ENCODE measurements around the gene GSG1L. TPM values are rescaled to one million over a fixed set of nuclear protein-coding genes. Genes with fewer than 3 reads are reported as not detected.

GSG1L gene
- total RNA-seq, 1 donor from 2014 or later: not detected

DNA sequence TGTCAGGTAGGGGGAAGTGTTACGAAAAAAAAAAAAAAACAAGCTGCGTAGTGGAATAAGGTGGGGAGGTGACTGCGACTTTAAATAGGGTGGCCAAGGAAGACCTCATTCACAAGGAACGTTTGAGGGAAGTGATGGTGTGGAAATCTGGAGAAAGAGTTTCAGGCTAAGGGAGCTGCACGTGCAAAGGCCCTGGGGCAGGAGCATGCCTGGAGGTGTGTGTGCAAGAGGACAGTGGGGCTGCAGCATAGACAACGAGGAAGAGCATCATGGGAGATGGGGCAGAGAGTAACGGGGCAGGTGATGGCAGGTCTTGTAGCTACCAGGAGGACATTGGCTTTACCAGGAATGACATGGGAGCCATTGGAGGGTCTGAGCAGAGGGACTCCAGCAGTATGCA, 12.0 kb downstream of the GSG1L start:
- Mint-ChIP-seq H3K27me3 (ENCODE audit: insufficient read depth) (no peaks in the 10 kb centered on the region), H3K4me1 (ENCODE audit: low read depth) (no peaks in the 10 kb centered on the region), H3K27ac (no peak overlapping the region), H3K9me3 (peaks cover 12% of the 10 kb centered on the region), H3K36me3 (ENCODE audit: low read depth) (no peaks in the 10 kb centered on the region), H3K4me3 (no peak overlapping the region)
- DNase-seq (ENCODE audit: low spot score): no peak
- intact Hi-C loops (cut with micrococcal nuclease): no loop called here

GRCh38 chr16:28042811-28043210, 20.7 kb downstream of the GSG1L start:
- H3K27ac Mint-ChIP-seq: no peak overlapping the region
- no peaks in the 10 kb centered on the region for H3K4me1 Mint-ChIP-seq (ENCODE audit: low read depth)
- no peaks in the 10 kb centered on the region for H3K36me3 Mint-ChIP-seq (ENCODE audit: low read depth)
- peaks cover 7% of the 10 kb centered on the region for H3K9me3 Mint-ChIP-seq
- H3K27me3 Mint-ChIP-seq (ENCODE audit: insufficient read depth): no peaks in the 10 kb centered on the region
- intact Hi-C loops (cut with micrococcal nuclease): no loop called here
- H3K4me3 Mint-ChIP-seq: no peak overlapping the region
- DNase-seq (ENCODE audit: low spot score): no peak

DNA sequence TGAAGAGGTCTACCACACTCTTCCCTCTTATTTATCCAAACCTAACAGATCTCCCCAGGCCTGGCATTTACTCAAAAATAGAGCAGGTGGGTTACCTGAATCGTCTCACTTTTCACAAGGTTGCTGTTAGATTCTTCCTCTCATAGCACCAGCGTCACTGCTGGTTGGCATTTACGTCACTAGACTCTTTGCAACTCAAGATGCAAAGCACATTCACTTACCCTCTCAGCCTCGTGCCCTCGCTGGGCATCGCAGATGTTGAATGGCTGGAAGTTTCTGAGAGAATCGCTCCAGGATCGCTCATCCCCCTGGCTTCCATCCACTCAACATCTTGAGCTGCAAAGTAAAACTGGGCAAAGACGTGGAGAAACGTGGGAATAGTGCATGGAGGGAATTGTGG, 21.9 kb downstream of the GSG1L start:
- Mint-ChIP-seq H3K27ac (no peak overlapping the region), H3K9me3 (peaks cover under 1% of the 10 kb centered on the region), H3K36me3 (ENCODE audit: low read depth) (no peaks in the 10 kb centered on the region), H3K27me3 (ENCODE audit: insufficient read depth) (peaks cover 2% of the 10 kb centered on the region), H3K4me1 (ENCODE audit: low read depth) (no peaks in the 10 kb centered on the region), H3K4me3 (no peak overlapping the region)
- no peak for DNase-seq (ENCODE audit: low spot score)
- intact Hi-C loops (cut with micrococcal nuclease): no loop called here

DNA sequence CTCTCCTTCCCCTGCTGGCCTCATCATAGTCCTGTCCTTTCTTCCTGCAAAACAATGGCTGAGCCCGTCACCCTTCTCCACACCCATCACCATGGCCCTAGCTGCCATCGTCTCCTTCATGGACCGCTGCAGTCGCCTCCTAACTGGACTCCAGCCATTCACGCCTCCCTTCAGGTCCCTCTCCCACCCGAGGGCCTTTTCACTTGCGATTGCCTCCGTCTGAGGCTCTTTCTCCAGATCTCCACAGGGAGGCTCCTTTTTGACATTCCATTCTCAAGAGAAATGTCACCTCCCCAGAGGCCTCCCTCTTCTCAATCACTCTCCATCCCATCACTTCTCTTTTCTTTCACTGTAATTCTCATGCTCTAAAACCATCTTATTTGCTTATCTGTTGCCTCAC, 23.5 kb downstream of the GSG1L start:
- Mint-ChIP-seq H3K27ac (no peak overlapping the region), H3K36me3 (ENCODE audit: low read depth) (no peaks in the 10 kb centered on the region), H3K9me3 (no peaks in the 10 kb centered on the region), H3K27me3 (ENCODE audit: insufficient read depth) (peaks cover 2% of the 10 kb centered on the region), H3K4me3 (no peak overlapping the region), H3K4me1 (ENCODE audit: low read depth) (no peaks in the 10 kb centered on the region)
- intact Hi-C loops (cut with micrococcal nuclease): no loop called here
- DNase-seq (ENCODE audit: low spot score): no peak

DNA sequence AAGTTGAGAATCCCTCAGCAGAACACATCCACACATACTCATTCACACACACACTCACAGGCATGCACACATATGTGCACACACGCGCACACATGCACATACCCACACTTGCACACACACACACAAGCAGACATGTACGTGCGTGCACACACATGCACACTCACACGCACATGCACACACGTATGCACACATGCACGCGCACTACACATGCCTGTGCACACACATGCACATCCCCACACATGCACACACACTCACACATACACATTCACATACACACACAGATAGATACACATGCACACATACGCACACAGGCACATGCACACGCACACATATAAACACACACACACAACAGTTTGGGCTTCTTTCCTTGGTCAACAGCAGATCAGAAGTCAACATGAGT, 24.0 kb downstream of the GSG1L start:
- H3K4me3 Mint-ChIP-seq: no peak overlapping the region
- intact Hi-C loops (cut with micrococcal nuclease): no loop called here
- peaks cover 2% of the 10 kb centered on the region for H3K27me3 Mint-ChIP-seq (ENCODE audit: insufficient read depth)
- no peak for DNase-seq (ENCODE audit: low spot score)
- no peaks in the 10 kb centered on the region for H3K9me3 Mint-ChIP-seq
- H3K36me3 Mint-ChIP-seq (ENCODE audit: low read depth): no peaks in the 10 kb centered on the region
- H3K4me1 Mint-ChIP-seq (ENCODE audit: low read depth): no peaks in the 10 kb centered on the region
- H3K27ac Mint-ChIP-seq: no peak overlapping the region

- intact Hi-C loops (cut with micrococcal nuclease): no loop called here
- no peaks in the 10 kb centered on the region for H3K9me3 Mint-ChIP-seq
- no peaks in the 10 kb centered on the region for H3K36me3 Mint-ChIP-seq (ENCODE audit: low read depth)
- DNase-seq (ENCODE audit: low spot score): no peak
- H3K27ac Mint-ChIP-seq: no peak overlapping the region
- H3K4me3 Mint-ChIP-seq: no peak overlapping the region
- H3K4me1 Mint-ChIP-seq (ENCODE audit: low read depth): no peaks in the 10 kb centered on the region
- peaks cover 4% of the 10 kb centered on the region for H3K27me3 Mint-ChIP-seq (ENCODE audit: insufficient read depth)
Measured at GRCh38 chr16:28038409-28038808, 25.1 kb downstream of the GSG1L start.

DNA sequence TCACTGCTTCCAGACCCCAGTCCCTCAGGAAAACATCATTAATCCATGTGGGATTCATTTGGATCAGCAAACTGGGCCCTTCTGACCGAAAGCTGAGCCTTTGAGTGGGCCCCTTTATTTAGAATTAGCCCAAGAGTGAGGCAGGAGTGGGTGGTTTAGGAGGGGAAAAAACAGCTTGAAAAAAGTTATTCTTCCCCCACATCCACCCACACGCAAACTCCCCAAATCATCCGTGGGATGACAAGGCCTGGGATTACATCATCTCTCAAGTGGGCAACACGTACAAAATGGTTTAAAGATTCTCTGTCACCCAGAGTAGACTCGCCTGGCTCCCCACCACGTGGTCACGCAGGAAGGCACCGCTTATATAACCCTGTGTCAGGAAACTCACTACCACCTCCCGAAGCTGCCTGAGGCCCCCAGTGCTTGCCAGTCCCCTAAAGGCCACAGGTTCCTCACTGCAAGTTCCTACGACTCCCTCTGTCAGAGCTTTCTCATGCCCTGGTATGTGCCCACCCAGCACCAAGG, 27.6 kb downstream of the GSG1L start:
- H3K36me3 Mint-ChIP-seq (ENCODE audit: low read depth): no peaks in the 10 kb centered on the region
- intact Hi-C loops (cut with micrococcal nuclease): no loop called here
- H3K9me3 Mint-ChIP-seq: no peaks in the 10 kb centered on the region
- H3K27ac Mint-ChIP-seq: no peak overlapping the region
- H3K27me3 Mint-ChIP-seq (ENCODE audit: insufficient read depth): peaks cover 4% of the 10 kb centered on the region
- DNase-seq (ENCODE audit: low spot score): no peak
- H3K4me3 Mint-ChIP-seq: no peak overlapping the region
- H3K4me1 Mint-ChIP-seq (ENCODE audit: low read depth): no peaks in the 10 kb centered on the region

DNA sequence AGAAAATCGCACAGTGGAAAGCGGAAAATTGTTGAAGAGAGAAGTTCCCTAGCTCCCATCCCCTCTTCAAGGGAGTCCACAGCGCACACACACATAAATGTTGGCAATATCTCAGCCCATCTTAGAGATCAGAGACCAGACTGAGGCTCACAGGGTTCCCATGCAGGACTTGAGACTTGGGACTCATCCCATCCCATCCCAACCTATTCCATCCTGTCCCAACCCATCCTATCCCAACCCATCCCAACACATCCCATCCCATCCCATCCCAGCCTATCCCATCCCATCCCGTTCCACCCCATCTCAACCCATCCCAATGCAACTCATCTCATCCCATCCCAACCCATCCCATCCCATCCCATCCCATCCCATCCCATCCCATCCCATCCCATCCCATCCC, 29.6 kb downstream of the GSG1L start:
- H3K4me1 Mint-ChIP-seq (ENCODE audit: low read depth): no peaks in the 10 kb centered on the region
- H3K9me3 Mint-ChIP-seq: no peaks in the 10 kb centered on the region
- no peak overlapping the region for H3K4me3 Mint-ChIP-seq
- H3K27ac Mint-ChIP-seq: no peak overlapping the region
- DNase-seq (ENCODE audit: low spot score): no peak
- no peaks in the 10 kb centered on the region for H3K36me3 Mint-ChIP-seq (ENCODE audit: low read depth)
- H3K27me3 Mint-ChIP-seq (ENCODE audit: insufficient read depth): peaks cover 4% of the 10 kb centered on the region
- intact Hi-C loops (cut with micrococcal nuclease): no loop called here

- H3K36me3 Mint-ChIP-seq (ENCODE audit: low read depth): no peaks in the 10 kb centered on the region
- no peaks in the 10 kb centered on the region for H3K9me3 Mint-ChIP-seq
- intact Hi-C loops (cut with micrococcal nuclease): no loop called here
- no peaks in the 10 kb centered on the region for H3K4me1 Mint-ChIP-seq (ENCODE audit: low read depth)
- H3K4me3 Mint-ChIP-seq: no peak overlapping the region
- no peak overlapping the region for H3K27ac Mint-ChIP-seq
- H3K27me3 Mint-ChIP-seq (ENCODE audit: insufficient read depth): peaks cover 2% of the 10 kb centered on the region
- no peak for DNase-seq (ENCODE audit: low spot score)
Measured at GRCh38 chr16:28029387-28030002, 34.0 kb downstream of the GSG1L start.

DNA sequence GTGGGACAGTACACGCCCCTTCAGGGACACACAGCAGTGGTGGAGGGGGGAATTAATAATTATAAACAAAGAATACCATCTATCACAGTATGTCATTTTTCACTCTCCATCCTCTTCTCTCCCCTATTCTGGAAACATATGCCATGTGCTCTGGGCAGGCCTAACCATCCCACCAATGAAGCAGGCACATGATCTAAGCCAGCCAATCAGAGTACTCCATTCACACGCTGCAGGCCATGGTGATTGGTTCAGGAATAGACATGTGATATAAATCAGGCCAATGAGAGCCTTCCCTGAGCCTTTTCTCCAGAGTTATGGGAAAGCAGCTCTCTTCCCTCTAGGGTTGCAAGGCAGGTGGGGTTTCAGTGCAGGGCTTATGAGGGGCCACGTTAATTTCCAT, 36.5 kb downstream of the GSG1L start:
- no peaks in the 10 kb centered on the region for H3K4me1 Mint-ChIP-seq (ENCODE audit: low read depth)
- intact Hi-C loops (cut with micrococcal nuclease): no loop called here
- no peak overlapping the region for H3K27ac Mint-ChIP-seq
- H3K27me3 Mint-ChIP-seq (ENCODE audit: insufficient read depth): no peaks in the 10 kb centered on the region
- H3K9me3 Mint-ChIP-seq: no peaks in the 10 kb centered on the region
- H3K36me3 Mint-ChIP-seq (ENCODE audit: low read depth): no peaks in the 10 kb centered on the region
- no peak overlapping the region for H3K4me3 Mint-ChIP-seq
- no peak for DNase-seq (ENCODE audit: low spot score)

DNA sequence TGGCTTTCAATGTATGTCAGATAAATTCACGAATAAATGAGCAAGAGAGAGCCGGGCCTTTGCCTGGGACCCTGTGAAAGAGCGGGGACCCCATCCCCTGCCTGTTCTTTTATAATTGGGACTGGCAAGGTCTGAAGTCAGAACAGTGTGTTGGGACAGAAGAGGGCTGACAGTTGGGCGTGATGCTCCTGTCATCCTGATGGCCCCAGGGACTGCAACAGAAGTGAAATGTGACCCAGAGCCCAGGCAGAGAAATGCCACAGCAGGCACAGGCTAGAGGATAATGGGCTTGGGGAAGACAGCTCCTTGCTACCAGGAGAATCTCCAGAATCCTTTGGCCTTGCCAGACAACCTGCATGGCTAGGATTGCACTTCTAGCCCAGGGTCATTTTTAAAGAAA, 37.9 kb downstream of the GSG1L start:
- Mint-ChIP-seq H3K4me1 (ENCODE audit: low read depth) (no peaks in the 10 kb centered on the region), H3K36me3 (ENCODE audit: low read depth) (no peaks in the 10 kb centered on the region), H3K9me3 (no peaks in the 10 kb centered on the region), H3K27ac (no peak overlapping the region), H3K27me3 (ENCODE audit: insufficient read depth) (peaks cover 1% of the 10 kb centered on the region), H3K4me3 (no peak overlapping the region)
- DNase-seq (ENCODE audit: low spot score): no peak
- intact Hi-C loops (cut with micrococcal nuclease): no loop called here

DNA sequence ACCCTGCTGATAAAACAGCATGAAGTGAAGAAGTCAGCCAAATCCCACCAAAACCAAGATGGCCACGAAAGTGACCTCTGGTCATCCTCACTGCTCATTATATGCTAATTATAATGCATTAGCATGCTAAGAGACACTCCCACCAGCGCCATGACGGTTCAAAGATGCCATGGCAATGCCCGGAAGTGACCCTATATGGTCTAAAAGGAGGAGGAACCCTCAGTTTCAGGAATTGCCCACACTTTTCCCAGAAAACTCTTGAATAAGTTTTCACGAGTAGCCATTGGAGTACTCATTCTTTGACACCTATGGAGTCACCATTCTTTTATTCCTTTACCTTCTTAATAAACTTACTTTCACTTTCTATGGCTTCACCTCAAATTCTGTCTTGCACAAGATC, 44.3 kb downstream of the GSG1L start:
- no peaks in the 10 kb centered on the region for H3K4me1 Mint-ChIP-seq (ENCODE audit: low read depth)
- intact Hi-C loops (cut with micrococcal nuclease): no loop called here
- no peak for DNase-seq (ENCODE audit: low spot score)
- H3K27me3 Mint-ChIP-seq (ENCODE audit: insufficient read depth): peaks cover 2% of the 10 kb centered on the region
- H3K9me3 Mint-ChIP-seq: no peaks in the 10 kb centered on the region
- no peaks in the 10 kb centered on the region for H3K36me3 Mint-ChIP-seq (ENCODE audit: low read depth)
- H3K27ac Mint-ChIP-seq: no peak overlapping the region
- H3K4me3 Mint-ChIP-seq: no peak overlapping the region

DNA sequence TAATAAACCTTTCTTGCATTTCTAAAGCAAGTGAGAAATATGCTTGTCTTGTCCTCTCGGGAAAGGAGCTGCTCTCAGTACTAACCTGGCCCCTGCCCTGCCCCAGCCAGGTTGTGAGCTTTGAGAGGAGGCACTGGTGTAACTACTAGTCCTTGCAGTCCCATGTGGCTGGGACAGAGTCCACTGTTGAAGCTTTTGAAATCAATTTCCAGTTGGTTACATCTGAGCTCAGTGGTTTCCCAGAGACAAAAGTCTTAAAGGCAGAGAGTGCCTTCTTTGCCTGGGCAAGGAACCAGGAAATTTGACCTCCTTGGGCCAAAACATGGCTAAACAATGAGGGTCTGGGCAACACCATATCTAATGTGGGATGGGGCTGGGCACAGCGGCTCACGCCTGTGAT, 48.7 kb downstream of the GSG1L start:
- H3K27me3 Mint-ChIP-seq (ENCODE audit: insufficient read depth): peaks cover 2% of the 10 kb centered on the region
- no peak overlapping the region for H3K27ac Mint-ChIP-seq
- no peaks in the 10 kb centered on the region for H3K9me3 Mint-ChIP-seq
- no peaks in the 10 kb centered on the region for H3K36me3 Mint-ChIP-seq (ENCODE audit: low read depth)
- intact Hi-C loops (cut with micrococcal nuclease): no loop called here
- H3K4me1 Mint-ChIP-seq (ENCODE audit: low read depth): no peaks in the 10 kb centered on the region
- H3K4me3 Mint-ChIP-seq: no peak overlapping the region
- no peak for DNase-seq (ENCODE audit: low spot score)

DNA sequence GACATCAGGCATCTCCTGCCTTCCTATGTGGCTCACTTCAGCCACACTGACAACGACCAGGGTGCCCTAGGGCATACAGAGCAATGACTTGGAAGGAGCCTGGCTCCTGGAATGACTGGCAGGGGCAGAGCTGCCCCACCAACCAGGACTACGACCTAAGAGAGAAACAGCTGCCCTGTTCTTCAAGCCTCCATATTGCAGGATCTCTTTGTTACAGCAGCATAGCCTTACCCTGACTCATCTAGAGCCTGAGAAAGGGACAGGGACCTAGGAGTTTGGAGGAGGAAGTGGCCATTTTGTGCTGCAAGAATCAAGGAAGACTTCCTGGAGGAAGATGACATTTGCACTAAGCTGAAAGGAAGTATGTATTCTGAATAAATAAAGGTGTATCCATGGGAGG, 49.6 kb downstream of the GSG1L start:
- H3K4me3 Mint-ChIP-seq: no peak overlapping the region
- no peaks in the 10 kb centered on the region for H3K9me3 Mint-ChIP-seq
- intact Hi-C loops (cut with micrococcal nuclease): no loop called here
- H3K27ac Mint-ChIP-seq: no peak overlapping the region
- peaks cover 2% of the 10 kb centered on the region for H3K27me3 Mint-ChIP-seq (ENCODE audit: insufficient read depth)
- H3K36me3 Mint-ChIP-seq (ENCODE audit: low read depth): no peaks in the 10 kb centered on the region
- no peaks in the 10 kb centered on the region for H3K4me1 Mint-ChIP-seq (ENCODE audit: low read depth)
- DNase-seq (ENCODE audit: low spot score): no peak

Data from activated T-helper 1 cell treated with anti-CD3 and anti-CD28 coated beads, Interleukin-12 subunit alpha, Interleukin-12 subunit beta, Interleukin-2, Interleukin-4 antibody, amounts not matched to agents 30 ng/mL and 10 ng/mL and 1 ng/mL, durations not matched to agents 14 hours and 24 hours and 36 hours (primary cell).